Skin of body (tissue), 3 donors: ENCODE measurements around the gene FOXR1. TPM values are rescaled to one million over a fixed set of nuclear protein-coding genes. Genes with fewer than 3 reads are reported as not detected.
A peak's percentile ranks its signal among the peaks of the same experiment; 100 is the strongest.

Source experiments
- DNase-seq: peaks from one replicate; lab custom pipeline; 2025; lab: John Stamatoyannopoulos, UW
- small RNA-seq: library from RNA; depleted of rRNA; stranded (forward); fragments of <200 nt; gene quantifications from one replicate; pipeline ENCODE3, GENCODE V24; 2014; ENCODE audit warnings: low replicate concordance
- total RNA-seq: library from RNA; depleted of rRNA; stranded (reverse); fragments of >200 nt; gene quantifications from one replicate; pipeline ENCODE4 v1.2.3, GENCODE V29; 2014

FOXR1 gene
- total RNA-seq, 1 donor from 2014 or later, result not detected

DNA sequence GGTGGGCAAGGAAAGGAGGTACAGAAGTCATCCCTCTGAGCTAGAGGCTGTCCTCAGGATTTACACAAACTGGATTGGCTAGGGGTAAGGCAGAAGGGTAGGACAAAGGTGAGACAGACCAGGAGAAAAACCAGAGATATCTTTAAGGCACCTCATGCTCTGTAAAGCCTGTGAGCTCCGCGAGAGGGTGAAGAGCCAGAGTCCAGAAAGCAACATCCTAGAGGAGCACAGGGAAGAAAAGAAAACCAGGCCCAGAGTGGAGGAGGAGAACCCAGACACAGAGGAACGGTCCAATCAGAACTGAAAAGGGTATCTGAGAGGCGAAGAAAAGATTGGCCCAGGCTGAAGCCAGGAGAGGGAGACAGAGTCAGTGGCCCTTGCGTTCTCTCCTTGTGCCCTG, 54.0 kb downstream of the FOXR1 start:
- DNase-seq, result no peak

DNA sequence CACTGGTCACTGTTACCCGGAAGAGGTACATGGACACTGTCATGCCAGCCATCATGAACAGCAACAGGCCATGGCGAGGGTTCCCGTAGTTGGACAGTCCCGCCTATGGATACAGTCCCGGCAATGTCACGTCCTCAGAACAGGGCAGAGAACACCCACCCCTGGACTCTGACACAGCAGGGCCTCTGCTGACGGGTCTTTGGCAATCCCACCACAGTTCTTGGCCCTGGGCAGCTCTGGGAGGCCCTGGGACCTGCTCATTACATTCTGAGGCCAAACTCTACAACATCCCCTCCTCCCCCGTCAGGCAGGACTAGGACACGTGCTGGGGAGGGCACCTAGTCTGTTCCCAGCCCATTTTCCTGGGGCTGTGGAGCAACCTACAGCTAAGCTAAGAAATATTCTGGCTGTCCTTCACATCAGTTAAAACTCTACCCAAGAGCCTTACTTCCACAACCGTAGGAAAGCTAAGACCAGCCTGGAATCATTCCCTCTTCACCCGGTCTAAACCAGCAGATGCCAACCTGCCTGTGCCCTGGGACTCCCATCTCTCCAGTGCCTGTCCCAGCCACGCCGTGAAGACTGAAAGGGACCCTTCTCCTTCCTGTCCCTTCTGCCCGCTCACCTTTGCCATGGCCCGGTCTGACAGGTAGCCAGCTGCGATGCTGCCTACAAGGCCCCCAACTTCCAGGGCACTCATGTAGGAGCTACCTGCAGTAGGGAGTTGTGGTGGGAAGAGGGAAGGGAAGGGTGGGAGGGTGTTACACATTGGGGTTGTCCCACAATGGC, 54.6 kb downstream of the FOXR1 start:
- no peak for DNase-seq

DNA sequence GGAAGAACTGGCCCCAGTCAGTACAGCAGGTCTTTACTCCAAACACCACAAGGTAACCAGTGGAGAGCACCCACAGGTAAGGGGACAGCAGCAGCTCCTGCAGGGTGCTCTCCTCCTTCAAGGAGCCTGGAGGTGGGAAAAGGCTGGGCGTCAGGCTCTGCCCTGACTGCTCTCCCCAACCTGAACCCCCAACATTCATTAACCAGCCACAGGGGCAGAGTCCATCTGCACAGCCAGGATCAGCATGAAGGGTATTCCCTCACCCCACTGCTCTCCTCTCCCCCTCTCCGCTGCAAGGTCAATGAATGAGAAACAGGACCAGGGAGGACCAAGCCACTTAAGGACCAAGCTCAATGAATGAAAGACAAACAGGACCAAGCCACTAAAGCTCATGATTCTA, 55.4 kb downstream of the FOXR1 start:
- DNase-seq, result no peak

DNA sequence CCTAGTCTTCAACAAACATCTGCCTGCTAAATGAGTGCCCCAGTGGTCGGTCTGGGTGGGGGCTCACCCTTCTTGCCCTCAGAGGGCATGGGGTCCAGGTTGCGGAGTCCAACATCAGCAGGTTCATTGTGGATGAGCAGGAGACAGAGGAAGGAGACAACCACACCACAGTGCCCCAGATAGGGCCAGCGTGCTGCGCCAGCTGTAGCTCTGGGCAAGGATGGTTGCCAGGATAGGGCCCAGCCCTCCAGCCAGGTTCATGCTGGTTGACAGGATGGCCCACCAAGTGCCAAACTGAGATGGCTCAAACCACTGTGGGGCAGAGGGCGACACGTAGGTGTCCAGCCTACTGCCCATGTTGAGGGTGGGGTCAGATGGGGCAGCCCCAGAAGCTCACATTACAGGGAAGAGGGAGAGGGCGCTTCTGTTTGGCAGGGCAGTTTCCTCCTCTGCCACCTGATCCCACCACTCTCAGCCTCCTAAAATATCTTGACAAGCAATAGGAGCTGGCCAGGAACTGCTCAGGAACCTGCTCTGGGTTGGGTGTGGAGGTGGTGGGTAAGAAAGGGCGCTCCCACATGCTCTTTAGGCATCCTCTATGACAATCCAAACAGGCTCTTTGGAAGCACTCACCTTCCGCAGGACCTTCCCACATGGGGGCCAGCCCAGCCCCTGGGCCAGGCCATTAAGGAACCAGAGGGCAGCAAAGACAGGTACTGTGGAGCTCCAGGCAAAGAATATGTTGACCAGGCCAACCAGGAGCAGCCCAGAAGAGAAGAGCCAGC, 56.2 kb downstream of the FOXR1 start:
- no peak for DNase-seq

DNA sequence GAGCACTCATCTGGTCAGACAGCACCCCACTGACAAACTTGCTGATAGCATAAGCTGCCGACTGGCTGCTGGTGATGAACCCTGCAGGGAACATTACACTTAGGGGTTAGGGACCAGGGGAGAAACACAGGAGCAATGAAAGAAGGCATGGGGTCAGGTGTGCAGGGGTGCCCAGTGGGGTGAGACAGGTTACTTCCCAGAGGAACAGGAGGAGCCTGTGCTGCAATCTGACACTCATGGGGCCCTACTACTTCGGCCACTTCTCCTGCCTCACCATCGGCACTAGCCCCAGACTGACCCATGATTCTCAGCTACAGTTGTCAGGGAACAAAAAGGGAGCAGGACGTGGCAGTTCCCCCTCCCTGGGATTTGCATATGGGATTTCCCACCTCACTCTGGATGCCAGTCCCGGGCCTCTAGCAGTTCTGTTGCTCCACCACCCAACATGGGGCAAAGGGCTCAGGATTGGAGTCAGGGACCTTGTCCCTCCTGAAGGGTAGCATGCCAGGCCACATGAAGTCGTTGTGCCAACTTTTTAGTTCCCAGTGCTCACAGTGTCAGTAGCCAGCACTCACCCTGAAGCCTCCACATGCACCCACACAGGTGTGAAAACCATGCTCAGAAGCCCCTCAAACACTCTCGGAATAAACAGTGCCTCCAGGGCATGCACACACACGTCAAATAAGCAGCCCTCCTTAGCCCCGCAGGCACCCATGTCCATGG, 56.9 kb downstream of the FOXR1 start:
- no peak for DNase-seq

DNA sequence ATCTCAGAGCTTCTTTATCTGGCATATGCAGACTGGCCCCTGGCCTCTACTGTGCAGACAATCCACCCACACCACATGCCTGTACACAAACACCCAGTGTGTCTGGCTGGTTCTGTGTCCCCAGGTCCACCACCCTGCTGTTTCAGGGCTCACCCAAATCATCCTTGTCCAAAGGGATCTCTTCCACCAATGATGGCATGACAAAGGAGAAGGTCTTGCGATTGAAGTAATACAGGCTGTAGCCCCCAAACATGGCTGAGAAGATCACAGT, 57.4 kb downstream of the FOXR1 start:
- DNase-seq, result no peak

DNA sequence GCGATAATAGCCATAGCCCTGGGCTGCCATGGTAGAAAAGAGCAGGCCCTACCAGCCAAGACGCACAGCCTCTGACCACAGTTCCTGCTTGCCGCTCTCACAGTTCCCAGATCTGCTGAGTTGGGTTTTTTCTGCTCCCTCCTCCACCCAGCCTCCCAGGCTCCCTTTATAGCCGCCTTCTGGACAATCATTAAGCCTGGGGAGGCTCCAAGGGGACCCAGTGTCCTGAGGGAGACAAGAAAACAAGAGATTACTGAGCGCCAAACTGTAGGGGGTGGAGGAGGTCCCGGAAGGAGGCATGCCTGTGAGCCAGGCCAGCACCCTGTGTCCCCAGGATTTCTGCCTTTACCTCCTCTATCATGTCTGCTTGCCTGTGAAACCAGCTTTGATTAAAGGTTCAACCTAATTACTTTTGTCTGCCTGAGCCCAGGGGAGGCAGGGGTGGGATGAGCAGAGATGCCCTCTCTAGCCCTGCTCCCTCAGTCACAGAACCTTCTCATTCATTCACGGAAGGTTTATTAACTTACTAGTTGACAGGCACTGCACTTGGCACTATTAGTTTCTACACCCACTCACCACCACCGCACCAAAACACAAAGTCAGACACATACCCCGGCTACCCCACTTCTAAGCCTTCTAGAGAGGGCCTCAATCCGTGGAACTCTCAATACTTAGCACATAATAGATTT, 57.9 kb downstream of the FOXR1 start:
- DNase-seq, result no peak

DNA sequence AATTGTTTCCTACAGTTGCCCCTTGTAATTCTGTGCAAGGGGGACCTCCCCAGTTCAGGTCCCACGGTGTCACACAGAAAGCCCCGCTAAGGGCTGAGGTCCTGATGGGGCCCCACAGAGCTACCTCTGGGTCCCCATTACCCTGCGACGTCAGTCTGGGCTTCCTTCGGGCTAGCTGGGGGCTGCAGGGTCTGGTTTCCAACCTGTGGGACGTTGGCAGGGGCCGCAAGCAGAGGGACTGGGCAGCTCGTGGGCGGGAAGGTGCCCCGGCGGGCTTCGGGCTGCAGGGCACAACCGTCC, 58.4 kb downstream of the FOXR1 start:
- no peak for DNase-seq

DNA sequence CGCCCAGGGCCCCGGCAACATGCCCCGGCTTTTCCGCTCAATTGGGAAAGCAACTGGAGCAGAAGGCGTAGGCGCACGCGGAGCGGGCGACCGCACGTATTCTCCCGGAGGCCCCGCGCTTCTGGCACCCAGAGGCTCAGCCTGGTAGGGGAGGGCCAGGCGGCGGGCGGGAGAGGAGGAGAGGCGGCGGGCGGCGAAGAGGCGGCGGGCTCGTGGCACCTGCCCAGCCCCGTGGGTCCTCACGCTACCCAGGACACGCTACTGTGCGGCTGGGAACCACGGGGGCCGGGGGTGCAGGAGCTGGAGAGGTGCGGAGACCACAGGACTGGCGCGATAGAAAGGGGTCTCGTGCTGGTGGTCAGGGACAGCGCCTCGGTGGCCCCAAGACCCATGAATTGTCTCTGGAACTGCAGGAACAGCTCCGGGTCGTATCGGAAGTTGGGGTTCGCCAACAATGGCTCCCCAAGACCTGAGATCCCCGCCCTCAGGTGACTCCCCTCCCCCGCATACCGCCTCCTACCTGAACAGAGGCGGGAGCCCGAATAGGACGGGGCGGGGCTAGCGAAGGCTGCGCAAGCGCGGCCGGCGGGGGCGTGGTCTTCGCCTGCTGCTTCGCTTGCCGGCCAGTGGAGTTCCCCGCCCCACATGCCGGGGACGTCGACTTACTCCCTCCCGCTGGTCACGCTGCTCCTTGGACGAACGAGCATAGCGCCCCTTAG, 58.9 kb downstream of the FOXR1 start, which contains the start of gene SLC37A4:
Gene SLC37A4 (minus strand): TSS at position 549 of the 719 bp plus-strand sequence.
- DNase-seq, result peak; percentile 87

Small RNA genes within 50 kb of the gene (small RNA-seq; reads per million reads assigned to genes)
- gene AP003392.2 (not detected), gene RF00017 (not detected), gene RF00019 (not detected), gene RN7SL688P (not detected)

Other genes with a start within 250 kb of the FOXR1 start
- 137 TPM for gene DDX6, start 180.6 kb upstream of the FOXR1 start, total RNA-seq
- gene CXCR5, start 87.9 kb upstream of the FOXR1 start, total RNA-seq, result not detected
- 20.9 TPM for gene BCL9L, start 45.8 kb upstream of the FOXR1 start, total RNA-seq
- not detected for gene UPK2, start 15.5 kb upstream of the FOXR1 start, total RNA-seq
- gene CENATAC, start 26.4 kb downstream of the FOXR1 start, total RNA-seq, result 25.2 TPM
- 818 TPM for gene RPS25, start 46.6 kb downstream of the FOXR1 start, total RNA-seq
- gene TRAPPC4, start 47.0 kb downstream of the FOXR1 start, total RNA-seq, result 34.2 TPM
- 5.5 TPM for gene SLC37A4, start 59.1 kb downstream of the FOXR1 start, total RNA-seq
- 31.6 TPM for gene HYOU1, start 85.4 kb downstream of the FOXR1 start, total RNA-seq
- 25.4 TPM for gene VPS11, start 96.1 kb downstream of the FOXR1 start, total RNA-seq
- gene HMBS, start 113.1 kb downstream of the FOXR1 start, total RNA-seq, result 10.5 TPM
- 10.4 TPM for gene DPAGT1, start 130.1 kb downstream of the FOXR1 start, total RNA-seq
- 4.5 TPM for gene C2CD2L, start 135.6 kb downstream of the FOXR1 start, total RNA-seq
- gene HINFP, start 149.8 kb downstream of the FOXR1 start, total RNA-seq, result 14.3 TPM
- 1.1 TPM for gene ABCG4, start 177.3 kb downstream of the FOXR1 start, total RNA-seq
- gene NLRX1, start 197.0 kb downstream of the FOXR1 start, total RNA-seq, result 19.1 TPM
- 0.59 TPM for gene NHERF4, start 213.7 kb downstream of the FOXR1 start, total RNA-seq
- 10.9 TPM for gene CBL, start 234.6 kb downstream of the FOXR1 start, total RNA-seq